Parathyroid adenoma (tissue), 2 donors: Measurements from ENCODE around the gene UGT2B15.
"Not testable (repeated sequence)": the region's sequence is repeated elsewhere in the genome, so short reads cannot be mapped to it uniquely, and the experiment has no call there.

Source experiments
- H2AFZ ChIP-seq: fragments of 300-600 bp; sonication (generic); one replicate; pipeline ENCODE4 v1.7.0; 2017; ENCODE audit warnings: antibody characterized with exemption, mild to moderate bottlenecking
- H3K27ac ChIP-seq: fragments of 300-600 bp; sonication (generic); one replicate; pipeline ENCODE4 v1.7.0; 2017
- H3K27me3 ChIP-seq: fragments of 300-600 bp; sonication (generic); one replicate; pipeline ENCODE4 v1.7.0; 2017; ENCODE audit warnings: low read length; ENCODE audit not compliant: control insufficient read depth, insufficient read depth
- H3K36me3 ChIP-seq: fragments of 300-600 bp; sonication (generic); one replicate; pipeline ENCODE4 v1.7.0; 2017; ENCODE audit warnings: low read length; ENCODE audit not compliant: control insufficient read depth, insufficient read depth
- H3K4me1 ChIP-seq: fragments of 300-600 bp; sonication (generic); one replicate; pipeline ENCODE4 v1.7.0; 2017; ENCODE audit warnings: control low read depth
- H3K4me2 ChIP-seq: fragments of 300-600 bp; sonication (generic); one replicate; pipeline ENCODE4 v1.7.0; 2017; ENCODE audit warnings: low read length
- H3K4me3 ChIP-seq: fragments of 300-600 bp; sonication (generic); one replicate; pipeline ENCODE4 v1.7.0; 2017; ENCODE audit warnings: low read depth, low read length
- H3K79me2 ChIP-seq: fragments of 300-600 bp; sonication (generic); one replicate; pipeline ENCODE4 v1.7.0; 2017; ENCODE audit warnings: control low read depth
- H3K9ac ChIP-seq: fragments of 300-600 bp; sonication (generic); one replicate; pipeline ENCODE4 v1.7.0; 2017; ENCODE audit warnings: mild to moderate bottlenecking
- H3K9me3 ChIP-seq: fragments of 300-600 bp; sonication (generic); one replicate; pipeline ENCODE4 v1.7.0; 2017; ENCODE audit warnings: low read length; ENCODE audit not compliant: control insufficient read depth
- TF ChIP-seq, protein P1 (sequence below): fragments of 300-600 bp; sonication (generic); IDR thresholded peaks from one replicate; pipeline ENCODE4 v1.7.0; 2017; ENCODE audit warnings: antibody characterized with exemption, mild to moderate bottlenecking
- donor health status: primary hyperparathyroidism.

The UGT2B15 gene

GRCh38 chr4:68654946-68655721 is 15.3 kb downstream of the UGT2B15 start:
- Histone ChIP-seq H3K4me1 (no peaks in the 10 kb centered on the region), H3K4me2 (no peak overlapping the region), H3K9ac (no peak overlapping the region), H2AFZ (no peak overlapping the region), H3K27me3 (no peaks in the 10 kb centered on the region), H3K9me3 (no peaks in the 10 kb centered on the region), H3K36me3 (no peaks in the 10 kb centered on the region), H3K27ac (no peak overlapping the region), H3K79me2 (no peaks in the 10 kb centered on the region), H3K4me3 (no peak overlapping the region)
- TF ChIP-seq, protein P1, sequence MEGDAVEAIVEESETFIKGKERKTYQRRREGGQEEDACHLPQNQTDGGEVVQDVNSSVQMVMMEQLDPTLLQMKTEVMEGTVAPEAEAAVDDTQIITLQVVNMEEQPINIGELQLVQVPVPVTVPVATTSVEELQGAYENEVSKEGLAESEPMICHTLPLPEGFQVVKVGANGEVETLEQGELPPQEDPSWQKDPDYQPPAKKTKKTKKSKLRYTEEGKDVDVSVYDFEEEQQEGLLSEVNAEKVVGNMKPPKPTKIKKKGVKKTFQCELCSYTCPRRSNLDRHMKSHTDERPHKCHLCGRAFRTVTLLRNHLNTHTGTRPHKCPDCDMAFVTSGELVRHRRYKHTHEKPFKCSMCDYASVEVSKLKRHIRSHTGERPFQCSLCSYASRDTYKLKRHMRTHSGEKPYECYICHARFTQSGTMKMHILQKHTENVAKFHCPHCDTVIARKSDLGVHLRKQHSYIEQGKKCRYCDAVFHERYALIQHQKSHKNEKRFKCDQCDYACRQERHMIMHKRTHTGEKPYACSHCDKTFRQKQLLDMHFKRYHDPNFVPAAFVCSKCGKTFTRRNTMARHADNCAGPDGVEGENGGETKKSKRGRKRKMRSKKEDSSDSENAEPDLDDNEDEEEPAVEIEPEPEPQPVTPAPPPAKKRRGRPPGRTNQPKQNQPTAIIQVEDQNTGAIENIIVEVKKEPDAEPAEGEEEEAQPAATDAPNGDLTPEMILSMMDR, result no peak

GRCh38 chr4:68651932-68652331 is 18.5 kb downstream of the UGT2B15 start:
- Histone ChIP-seq H3K27ac (no peak overlapping the region), H3K9ac (no peak overlapping the region), H3K36me3 (no peaks in the 10 kb centered on the region), H2AFZ (no peak overlapping the region), H3K4me3 (no peak overlapping the region), H3K79me2 (no peaks in the 10 kb centered on the region), H3K27me3 (no peaks in the 10 kb centered on the region), H3K9me3 (no peaks in the 10 kb centered on the region), H3K4me1 (no peaks in the 10 kb centered on the region), H3K4me2 (no peak overlapping the region)
- TF ChIP-seq, protein P1, result no peak

- H3K4me1 ChIP-seq, result no peaks in the 10 kb centered on the region
- no peaks in the 10 kb centered on the region for H3K27me3 ChIP-seq
- TF ChIP-seq, protein P1, result no peak
- no peaks in the 10 kb centered on the region for H3K9me3 ChIP-seq
- no peak overlapping the region for H2AFZ ChIP-seq
- H3K9ac ChIP-seq, result no peak overlapping the region
- H3K27ac ChIP-seq, result no peak overlapping the region
- H3K4me2 ChIP-seq, result no peak overlapping the region
- no peaks in the 10 kb centered on the region for H3K79me2 ChIP-seq
- H3K36me3 ChIP-seq, result no peaks in the 10 kb centered on the region
- H3K4me3 ChIP-seq, result no peak overlapping the region
These were observed 40.1 kb downstream of the UGT2B15 start for GRCh38 chr4:68630371-68630770.

DNA sequence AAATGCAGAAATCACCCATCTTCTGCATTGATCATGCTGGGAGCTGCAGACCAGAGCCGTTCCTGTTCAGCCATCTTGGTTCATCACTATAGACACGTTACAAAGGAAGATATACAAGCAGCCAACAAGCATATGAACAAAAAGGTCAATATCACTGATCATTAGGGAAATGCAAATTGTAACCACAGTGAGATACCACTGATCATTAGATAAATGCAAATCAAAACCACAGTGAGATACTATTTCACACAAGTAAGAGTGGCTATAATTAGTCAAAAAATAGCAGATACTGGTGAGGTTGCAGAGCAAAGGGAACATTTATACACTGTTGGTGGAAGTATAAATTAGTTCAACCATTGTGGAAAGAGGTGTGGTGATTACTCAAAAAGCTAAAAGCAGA is 47.7 kb downstream of the UGT2B15 start:
- not testable (repeated sequence) for H3K27ac ChIP-seq, H2AFZ ChIP-seq, H3K36me3 ChIP-seq, H3K79me2 ChIP-seq, H3K9me3 ChIP-seq, H3K27me3 ChIP-seq, H3K4me2 ChIP-seq, H3K4me3 ChIP-seq, H3K9ac ChIP-seq, H3K4me1 ChIP-seq

DNA sequence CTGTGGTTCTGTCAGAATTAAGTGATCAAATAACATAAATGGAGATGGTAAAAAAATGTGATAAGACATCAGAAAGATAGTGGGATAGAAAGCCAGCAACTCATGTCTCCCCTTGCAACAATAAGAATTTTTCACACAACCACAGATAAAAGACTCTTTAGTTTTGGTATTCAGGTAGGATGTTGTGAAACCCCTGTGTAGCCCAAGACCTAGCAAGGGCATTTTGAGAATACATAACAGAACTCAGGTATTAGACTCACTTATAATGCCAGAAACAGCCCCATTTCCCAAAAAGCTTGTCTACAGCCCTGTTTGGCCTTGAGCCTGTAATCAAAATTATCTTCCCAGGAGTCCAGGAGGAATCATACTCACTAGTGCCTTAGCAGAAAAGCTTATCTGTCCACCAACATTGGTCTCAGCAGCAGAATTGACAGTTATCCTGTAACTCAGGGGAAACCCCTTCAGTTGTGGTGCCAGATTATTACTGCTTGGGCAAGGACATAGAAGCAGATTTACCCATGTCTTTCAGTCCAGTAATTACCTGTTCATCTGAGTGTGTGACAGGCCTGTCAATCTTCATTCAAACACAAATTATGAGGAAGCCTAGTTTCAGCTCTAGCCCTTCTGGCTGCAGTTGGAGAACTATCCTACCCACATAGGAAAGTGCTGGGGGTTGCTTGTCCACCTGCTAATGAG is 53.3 kb downstream of the UGT2B15 start:
- no peaks in the 10 kb centered on the region for H3K36me3 ChIP-seq
- no peaks in the 10 kb centered on the region for H3K79me2 ChIP-seq
- H3K27ac ChIP-seq, result no peak overlapping the region
- H3K9me3 ChIP-seq, result no peaks in the 10 kb centered on the region
- H2AFZ ChIP-seq, result no peak overlapping the region
- no peak overlapping the region for H3K9ac ChIP-seq
- no peaks in the 10 kb centered on the region for H3K4me1 ChIP-seq
- TF ChIP-seq, protein P1, result no peak
- no peak overlapping the region for H3K4me3 ChIP-seq
- H3K27me3 ChIP-seq, result no peaks in the 10 kb centered on the region
- H3K4me2 ChIP-seq, result no peak overlapping the region
